Naive thymus-derived CD4-positive, alpha-beta T cell (primary cell): ENCODE data around the gene STXBP3. TPM values are rescaled to one million over a fixed set of nuclear protein-coding genes. Genes with fewer than 3 reads are reported as not detected.

Experiments
- ATAC-seq: fragments of 150-1000 bp; cut with Tn5 transposase; 2 replicates; pipeline ENCODE4 v1.10.0; 2021; ENCODE audit warnings: mild to moderate bottlenecking, moderate library complexity
- CTCF ChIA-PET: fragments of 350-600 bp; sonication (Branson Sonifier 250); formaldehyde crosslinking; loops from one replicate; lab custom pipeline; 2021; ENCODE audit warnings: antibody characterized with exemption; lab: Charles Lee
- POLR2A ChIA-PET: fragments of 350-600 bp; sonication (Branson Sonifier 250); formaldehyde crosslinking; loops from one replicate; lab custom pipeline; 2021; ENCODE audit warnings: antibody characterized with exemption, inconsistent platforms; lab: Charles Lee
- DNase-seq, 9 donors: peaks; one replicate each; pipeline versions ENCODE4 v3.0.0 to v3.0.0-alpha.2; 2020 to 2022; ENCODE audit warnings: mixed read lengths in 1 of 9
- H3K27ac ChIP-seq: one replicate; pipeline ENCODE4 v1.7.0; 2013; ENCODE audit warnings: mild to moderate bottlenecking, low read depth, low read length, moderate library complexity
- H3K27me3 ChIP-seq, 2 donors: one replicate each; pipeline ENCODE4 v1.7.0; 2013; ENCODE audit warnings: low read length in 2 of 2, mild to moderate bottlenecking in 2 of 2, moderate library complexity in 2 of 2; ENCODE audit not compliant: control insufficient read depth in 2 of 2, insufficient read depth in 2 of 2
- H3K36me3 ChIP-seq, 3 experiments: 1 replicate in 2 of 3; 2 replicates in 1 of 3; pipeline ENCODE4 v1.7.0; 2013; ENCODE audit warnings: low read length in 3 of 3, mild to moderate bottlenecking in 3 of 3, moderate library complexity in 1 of 3; ENCODE audit not compliant: insufficient read depth in 3 of 3, control insufficient read depth in 2 of 3
- H3K4me1 ChIP-seq, 2 donors: one replicate each; pipeline ENCODE4 v1.7.0; 2013; ENCODE audit warnings: low read length in 2 of 2, mild to moderate bottlenecking in 2 of 2, moderate library complexity in 1 of 2; ENCODE audit not compliant: control insufficient read depth in 2 of 2, insufficient read depth in 2 of 2
- H3K4me3 ChIP-seq: 2 replicates; pipeline ENCODE4 v1.7.0; 2013; ENCODE audit warnings: mild to moderate bottlenecking, low read length
- H3K9me3 ChIP-seq, 3 experiments: 1 replicate in 2 of 3; 2 replicates in 1 of 3; pipeline ENCODE4 v1.7.0; 2013; ENCODE audit warnings: low read length in 3 of 3; ENCODE audit not compliant: control insufficient read depth in 2 of 3
- H3K27ac Mint-ChIP-seq, 9 donors: one replicate each; pipeline ENCODE4 v1.8.0; 2020 to 2022; ENCODE audit warnings: mixed read lengths in 9 of 9, mild to moderate bottlenecking in 8 of 9, moderate library complexity in 5 of 9, inconsistent platforms in 2 of 9
- H3K27me3 Mint-ChIP-seq, 5 donors: one replicate each; pipeline ENCODE4 v1.8.0; 2021 to 2022; ENCODE audit warnings: mixed read lengths in 5 of 5, mild to moderate bottlenecking in 1 of 5
- H3K36me3 Mint-ChIP-seq, 5 donors: one replicate each; pipeline ENCODE4 v1.8.0; 2020 to 2022; ENCODE audit warnings: mixed read lengths in 5 of 5, mild to moderate bottlenecking in 3 of 5, inconsistent platforms in 1 of 5
- H3K4me1 Mint-ChIP-seq, 7 donors: one replicate each; pipeline ENCODE4 v1.8.0; 2020 to 2022; ENCODE audit warnings: mixed read lengths in 7 of 7, mild to moderate bottlenecking in 3 of 7, inconsistent platforms in 1 of 7
- H3K4me3 Mint-ChIP-seq, 10 donors: one replicate each; pipeline ENCODE4 v1.8.0; 2020 to 2022; ENCODE audit warnings: mild to moderate bottlenecking in 10 of 10, mixed read lengths in 10 of 10, moderate library complexity in 6 of 10, inconsistent platforms in 2 of 10
- H3K9me3 Mint-ChIP-seq, 11 donors: one replicate each; pipeline ENCODE4 v1.8.0; 2020 to 2022; ENCODE audit warnings: mixed read lengths in 11 of 11, mild to moderate bottlenecking in 4 of 11, inconsistent platforms in 1 of 11, moderate library complexity in 1 of 11
- intact Hi-C, 2 donors: fragments of 100-400 bp; cut with micrococcal nuclease; formaldehyde crosslinking; loops; one replicate each; pipeline ENCODE4 v1.15.1; 2023
- polyA plus RNA-seq, 2 donors: library from polyadenylated mRNA; unstranded; fragments of 300-500 nt; fragmentation: Illumina TruSeq; gene quantifications; one replicate each; pipeline ENCODE4 v1.2.3, GENCODE V29; 2021
- total RNA-seq, 6 experiments: library from RNA in 5 of 6; stranded (reverse) in 5 of 6; gene quantifications; 1 replicate in 5 of 6; 2 replicates in 1 of 6; pipeline ENCODE4 v1.2.3 and lab custom pipeline; 2021 to 2026

STXBP3 gene
- total and polyA plus RNA-seq, 7 experiments from 2014 or later, result 38.3 to 75.2 (median 53.0) TPM

GRCh38 chr1:108704496-108704895, 42.0 kb upstream of the STXBP3 start:
- Mint-ChIP-seq H3K4me3 (peak overlapping the region in 6 of 10 donors; percentile 5 to 78 (median 56)), H3K9me3 (peaks cover 0 to 3% (median 0%) of the 10 kb centered on the region in 11 donors)
- H3K27ac ChIP-seq, result peak overlapping the region; percentile 66

GRCh38 chr1:108706643-108707042, 39.8 kb upstream of the STXBP3 start:
- H3K4me3 Mint-ChIP-seq, result no peak overlapping the region
- ChIA-PET POLR2A (interaction anchor here (10.2 kb wide), 1 partner anchor 13 kb away, joined by 144 read pairs; the partner anchor contains the start of gene PRPF38B), CTCF (interaction anchor here (0.8 kb wide), 1 partner anchor 144 kb away, joined by 4 read pairs; no protein-coding TSS in a partner anchor)
- ATAC-seq, result no peak
- H3K4me1 ChIP-seq, result peaks cover 22 to 28% of the 10 kb centered on the region in 2 donors
- H3K9me3 ChIP-seq, result no peaks in the 10 kb centered on the region
- peaks cover 0 to 10% (median 4%) of the 10 kb centered on the region in 5 donors for H3K36me3 Mint-ChIP-seq
- peaks cover 0 to 6% (median 0%) of the 10 kb centered on the region in 5 donors for H3K27me3 Mint-ChIP-seq
- H3K4me1 Mint-ChIP-seq, result peaks cover 10 to 62% (median 49%) of the 10 kb centered on the region in 7 donors
- H3K27ac ChIP-seq, result no peak overlapping the region
- intact Hi-C loops, result loop anchor here in 1 of 2 donors (5.0 kb wide), 1 partner anchor 144 kb away; the partner anchor contains the start of gene EEIG2
- H3K9me3 Mint-ChIP-seq, result peaks cover 0 to 3% (median 0%) of the 10 kb centered on the region in 11 donors
- no peaks in the 10 kb centered on the region for H3K36me3 ChIP-seq
- H3K4me3 ChIP-seq, result no peak overlapping the region
- no peaks in the 10 kb centered on the region for H3K27me3 ChIP-seq
- DNase-seq, result no peak
- peak overlapping the region in 4 of 9 donors; percentile 16 to 62 (median 36) for H3K27ac Mint-ChIP-seq

More at GRCh38 chr1:108704496-108704895, 42.0 kb upstream of the STXBP3 start:
- ATAC-seq, result no peak
- intact Hi-C loops, result no loop called here
- no peak for DNase-seq
- ChIA-PET CTCF (interaction anchor here (1.1 to 1.3 kb wide), 2 partner anchors 10 to 12 kb away, joined by 3 to 4 read pairs; partner anchors contain the start of gene PRPF38B), POLR2A (interaction anchor here (0.9 to 10.2 kb wide), 6 partner anchors 11 to 61 kb away, joined by 3 to 144 read pairs (median 4); partner anchors contain the start of genes HENMT1 and PRPF38B)
- H3K27me3 Mint-ChIP-seq, result peaks cover 0 to 5% (median 0%) of the 10 kb centered on the region in 5 donors
- H3K9me3 ChIP-seq, result no peaks in the 10 kb centered on the region
- H3K27ac Mint-ChIP-seq, result peak overlapping the region; percentile 68 to 95 (median 90)
- peaks cover 5 to 10% (median 9%) of the 10 kb centered on the region in 3 experiments for H3K36me3 ChIP-seq
- peaks cover 6 to 22% (median 10%) of the 10 kb centered on the region in 5 donors for H3K36me3 Mint-ChIP-seq
- H3K4me1 Mint-ChIP-seq, result peaks cover 13 to 76% (median 51%) of the 10 kb centered on the region in 7 donors
- H3K4me1 ChIP-seq, result peaks cover 22 to 28% of the 10 kb centered on the region in 2 donors
- H3K4me3 ChIP-seq, result no peak overlapping the region
- no peaks in the 10 kb centered on the region for H3K27me3 ChIP-seq

GRCh38 chr1:108708691-108709660, 37.5 kb upstream of the STXBP3 start:
- POLR2A ChIA-PET, result interaction anchor here (1.1 to 10.2 kb wide), 3 partner anchors 16 to 147 kb away, joined by 4 to 144 read pairs (median 5); partner anchors contain the start of genes HENMT1 and PRPF38B
- no peaks in the 10 kb centered on the region for H3K9me3 ChIP-seq
- DNase-seq (peak; percentile 24 to 65 (median 54)), ATAC-seq (peak; percentile 87)
- H3K27me3 ChIP-seq, result no peaks in the 10 kb centered on the region
- CTCF ChIA-PET, result interaction anchor here (0.6 to 1.9 kb wide), 8 partner anchors 8 to 71 kb away, joined by 3 to 16 read pairs (median 4); partner anchors contain the start of gene PRPF38B
- peaks cover 0 to 3% (median 0%) of the 10 kb centered on the region in 11 donors for H3K9me3 Mint-ChIP-seq
- peaks cover 7 to 44% (median 33%) of the 10 kb centered on the region in 7 donors for H3K4me1 Mint-ChIP-seq
- peaks cover 21 to 24% of the 10 kb centered on the region in 2 donors for H3K4me1 ChIP-seq
- intact Hi-C loops, result loop anchor here (1.0 to 5.0 kb wide), 6 partner anchors 17 to 197 kb away; partner anchors contain the start of genes PRPF38B (in 2 of the 2), STXBP3 (in 2 of the 2) and EEIG2 (in 1 of the 2)
- H3K4me3 ChIP-seq, result no peak overlapping the region
- no peak overlapping the region for H3K27ac ChIP-seq
- peaks cover 0 to 20% (median 0%) of the 10 kb centered on the region in 5 donors for H3K27me3 Mint-ChIP-seq
- no peaks in the 10 kb centered on the region for H3K36me3 Mint-ChIP-seq
- no peaks in the 10 kb centered on the region for H3K36me3 ChIP-seq
- peak overlapping the region in 3 of 9 donors; percentile 1 to 38 (median 2) for H3K27ac Mint-ChIP-seq
- peak overlapping the region in 2 of 10 donors; percentile 15 to 38 for H3K4me3 Mint-ChIP-seq

DNA sequence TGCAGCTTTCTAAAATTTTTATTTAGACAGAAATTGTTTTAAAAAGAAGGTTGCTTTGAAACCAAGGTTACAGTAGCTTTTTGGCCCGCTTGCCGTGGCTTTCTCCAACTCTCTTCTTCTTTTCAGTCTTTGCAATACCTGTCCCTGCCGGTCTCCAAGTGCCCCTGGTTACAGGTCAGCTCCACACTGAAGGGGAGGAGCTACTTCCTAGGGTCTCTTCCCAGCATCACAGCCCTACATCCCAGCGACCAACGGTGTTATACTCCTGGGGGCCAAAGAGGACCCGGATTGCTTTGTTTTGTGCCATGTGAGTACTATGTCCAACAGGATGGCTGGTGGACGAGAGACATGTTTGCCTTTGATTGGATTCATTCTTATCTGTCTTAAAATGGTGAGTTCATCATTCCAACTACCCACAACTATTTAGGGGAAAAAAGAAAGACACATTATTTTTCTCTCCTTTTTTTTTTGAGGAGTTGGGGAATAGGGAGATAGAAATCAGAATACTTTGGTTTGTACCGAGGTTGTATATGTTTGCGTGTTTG, 33.8 kb upstream of the STXBP3 start, which contains the start of gene FNDC7:
TSS of gene FNDC7 (plus strand) at position 303 of the 545 bp plus-strand sequence. CDS start at position 329, 26 bp downstream.
- Mint-ChIP-seq H3K9me3 (peaks cover 0 to 2% (median 0%) of the 10 kb centered on the region in 11 donors), H3K27me3 (peaks cover 0 to 28% (median 4%) of the 10 kb centered on the region in 5 donors), H3K36me3 (no peaks in the 10 kb centered on the region), H3K27ac (peak within 1 kb of the TSS in 1 of 9 donors; percentile 19), H3K4me1 (peaks cover 5 to 18% (median 14%) of the 10 kb centered on the region in 7 donors), H3K4me3 (no peak within 1 kb of the TSS)
- DNase-seq, result no peak
- no peak for ATAC-seq
- Histone ChIP-seq H3K36me3 (no peaks in the 10 kb centered on the region), H3K4me3 (no peak within 1 kb of the TSS), H3K27me3 (no peaks in the 10 kb centered on the region), H3K9me3 (no peaks in the 10 kb centered on the region), H3K27ac (no peak within 1 kb of the TSS), H3K4me1 (peaks cover 4% of the 10 kb centered on the region in 2 donors)
- POLR2A ChIA-PET, result no interaction called here
- intact Hi-C loops, result no loop called here
- CTCF ChIA-PET, result no interaction called here

- Histone ChIP-seq H3K36me3 (no peaks in the 10 kb centered on the region), H3K4me1 (no peaks in the 10 kb centered on the region), H3K9me3 (no peaks in the 10 kb centered on the region), H3K27me3 (no peaks in the 10 kb centered on the region), H3K27ac (no peak overlapping the region), H3K4me3 (no peak overlapping the region)
- intact Hi-C loops, result no loop called here
- Mint-ChIP-seq H3K27ac (no peak overlapping the region), H3K27me3 (peaks cover 0 to 29% (median 6%) of the 10 kb centered on the region in 5 donors), H3K9me3 (no peaks in the 10 kb centered on the region), H3K36me3 (no peaks in the 10 kb centered on the region), H3K4me1 (no peaks in the 10 kb centered on the region), H3K4me3 (no peak overlapping the region)
- ChIA-PET CTCF (interaction anchor here (1.2 kb wide), 1 partner anchor 7 kb away, joined by 3 read pairs; no protein-coding TSS in a partner anchor), POLR2A (interaction anchor here (2.0 kb wide), 1 partner anchor 23 kb away, joined by 5 read pairs; no protein-coding TSS in a partner anchor)
- no peak for DNase-seq
- no peak for ATAC-seq
Measured at GRCh38 chr1:108715932-108716331, 30.5 kb upstream of the STXBP3 start.
